H9 (cell line): ENCODE data around the gene LRP2. TPM values are rescaled to one million over a fixed set of nuclear protein-coding genes. Genes with fewer than 3 reads are reported as not detected.

Experiments
- DNase-seq: peaks from one replicate; pipeline ENCODE4 v3.0.0-alpha.2; 2017
- H2AFZ ChIP-seq: one replicate; pipeline ENCODE4 v1.6.1; 2013; ENCODE audit warnings: mild to moderate bottlenecking, low read length, control low read depth, moderate library complexity
- H2AK5ac ChIP-seq: 2 replicates; pipeline ENCODE4 v1.6.1; 2013; ENCODE audit warnings: low read length, control low read depth, mixed read lengths; ENCODE audit not compliant: insufficient read length
- H2BK120ac ChIP-seq: one replicate; pipeline ENCODE4 v1.6.1; 2013; ENCODE audit warnings: low read depth, mild to moderate bottlenecking, low read length, control low read depth, inconsistent platforms; ENCODE audit not compliant: poor library complexity, severe bottlenecking
- H2BK12ac ChIP-seq: 2 replicates; pipeline ENCODE4 v1.6.1; 2013; ENCODE audit warnings: low read length, control low read depth, mixed read lengths, low read depth; ENCODE audit not compliant: insufficient read length
- H2BK15ac ChIP-seq: 2 replicates; pipeline ENCODE4 v1.6.1; 2013; ENCODE audit warnings: low read depth, low read length, control low read depth
- H2BK20ac ChIP-seq: one replicate; pipeline ENCODE4 v1.6.1; 2013; ENCODE audit warnings: low read depth, mild to moderate bottlenecking, low read length, control low read depth, inconsistent platforms; ENCODE audit not compliant: poor library complexity, severe bottlenecking
- H2BK5ac ChIP-seq: 2 replicates; pipeline ENCODE4 v1.6.1; 2013; ENCODE audit warnings: low read length, control low read depth, mixed read lengths; ENCODE audit not compliant: insufficient read length
- H3K14ac ChIP-seq: 2 replicates; pipeline ENCODE4 v1.6.1; 2013; ENCODE audit warnings: low read length, control low read depth; ENCODE audit not compliant: insufficient read depth
- H3K18ac ChIP-seq: 2 replicates; pipeline ENCODE4 v1.6.1; 2013; ENCODE audit warnings: low read depth, mild to moderate bottlenecking, mixed read lengths, low read length, control low read depth; ENCODE audit not compliant: insufficient read length
- H3K23ac ChIP-seq: 2 replicates; pipeline ENCODE4 v1.6.1; 2013; ENCODE audit warnings: low read length, control low read depth, mixed read lengths, low read depth; ENCODE audit not compliant: insufficient read length
- H3K23me2 ChIP-seq: 2 replicates; pipeline ENCODE4 v1.6.1; 2013; ENCODE audit warnings: low read depth, mild to moderate bottlenecking, mixed read lengths, low read length, control low read depth; ENCODE audit not compliant: insufficient read length, poor library complexity, severe bottlenecking
- H3K27ac ChIP-seq: 2 replicates; pipeline ENCODE4 v1.5.1; 2013; ENCODE audit warnings: low read length, control low read depth, mixed read lengths, low read depth; ENCODE audit not compliant: insufficient read length
- H3K27me3 ChIP-seq: 2 replicates; pipeline ENCODE4 v1.6.1; 2013; ENCODE audit warnings: low read length, control low read depth, inconsistent platforms; ENCODE audit not compliant: insufficient read depth
- H3K4ac ChIP-seq: 2 replicates; pipeline ENCODE4 v1.6.1; 2013; ENCODE audit warnings: low read depth, mild to moderate bottlenecking, control low read depth, inconsistent platforms, low read length, moderate library complexity
- H3K4me1 ChIP-seq: 2 replicates; pipeline ENCODE4 v1.6.1; 2013; ENCODE audit warnings: low read length, control low read depth, inconsistent platforms; ENCODE audit not compliant: insufficient read depth
- H3K4me2 ChIP-seq: 2 replicates; pipeline ENCODE4 v1.6.1; 2013; ENCODE audit warnings: low read length, control low read depth, mixed read lengths; ENCODE audit not compliant: insufficient read length, insufficient read depth
- H3K56ac ChIP-seq: 2 replicates; pipeline ENCODE4 v1.6.1; 2013; ENCODE audit warnings: low read depth, mild to moderate bottlenecking, mixed read lengths, low read length, control low read depth; ENCODE audit not compliant: insufficient read length
- H3K79me1 ChIP-seq: 2 replicates; pipeline ENCODE4 v1.6.1; 2013; ENCODE audit warnings: low read depth, mild to moderate bottlenecking, moderate library complexity, low read length, control low read depth, inconsistent platforms; ENCODE audit not compliant: insufficient read depth, poor library complexity, severe bottlenecking
- H3K79me2 ChIP-seq: 2 replicates; pipeline ENCODE4 v1.6.1; 2013; ENCODE audit warnings: low read length, control low read depth, inconsistent platforms; ENCODE audit not compliant: insufficient read depth
- H3K9ac ChIP-seq: 2 replicates; pipeline ENCODE4 v1.6.1; 2013; ENCODE audit warnings: low read length, control low read depth, mixed read lengths; ENCODE audit not compliant: insufficient read length; ENCODE audit errors: extremely low read depth
- H3K9me3 ChIP-seq: one replicate; pipeline ENCODE4 v1.6.1; 2013; ENCODE audit warnings: low read depth, low read length, inconsistent platforms; ENCODE audit not compliant: control insufficient read depth
- H3T11ph ChIP-seq: one replicate; pipeline ENCODE4 v1.6.1; 2013; ENCODE audit warnings: mild to moderate bottlenecking, low read length, control low read depth, inconsistent platforms
- H4K20me1 ChIP-seq: one replicate; pipeline ENCODE4 v1.6.1; 2013; ENCODE audit not compliant: control insufficient read depth, insufficient read length, insufficient read depth
- H4K5ac ChIP-seq: 2 replicates; pipeline ENCODE4 v1.6.1; 2013; ENCODE audit warnings: low read depth, mild to moderate bottlenecking, mixed read lengths, low read length, control low read depth; ENCODE audit not compliant: insufficient read length
- H4K8ac ChIP-seq: replicated peaks from 2 replicates; pipeline ENCODE4 v1.6.1; 2013; ENCODE audit warnings: low read length, control low read depth, mixed read lengths, low read depth; ENCODE audit not compliant: insufficient read length
- H4K91ac ChIP-seq: 2 replicates; pipeline ENCODE4 v1.6.1; 2013; ENCODE audit warnings: low read depth, mild to moderate bottlenecking, moderate library complexity, mixed read lengths, low read length, control low read depth; ENCODE audit not compliant: insufficient read length
- H3K27ac Mint-ChIP-seq, 3 experiments: 2 replicates in 2 of 3; 3 replicates in 1 of 3; pipeline ENCODE4 v1.8.0; 2020 to 2021; ENCODE audit warnings: mixed read lengths in 3 of 3, mild to moderate bottlenecking in 1 of 3, moderate library complexity in 1 of 3
- H3K27me3 Mint-ChIP-seq: 2 replicates; pipeline ENCODE4 v1.8.0; 2021; ENCODE audit warnings: low read depth, mild to moderate bottlenecking, moderate library complexity, mixed read lengths
- H3K36me3 Mint-ChIP-seq, 3 experiments: 2 replicates in 2 of 3; 3 replicates in 1 of 3; pipeline ENCODE4 v1.8.0; 2020 to 2021; ENCODE audit warnings: low read depth in 3 of 3, mixed read lengths in 3 of 3; ENCODE audit not compliant: insufficient read depth in 1 of 3
- H3K4me1 Mint-ChIP-seq, 2 experiments: 2 replicates each; pipeline ENCODE4 v1.8.0; 2020; ENCODE audit warnings: mixed read lengths in 2 of 2
- H3K4me3 Mint-ChIP-seq, 2 experiments: 2 replicates in 1 of 2; 3 replicates in 1 of 2; pipeline ENCODE4 v1.8.0; 2020 to 2021; ENCODE audit warnings: mild to moderate bottlenecking in 2 of 2, mixed read lengths in 2 of 2, moderate library complexity in 1 of 2
- H3K9me3 Mint-ChIP-seq, 2 experiments: 2 replicates in 1 of 2; 3 replicates in 1 of 2; pipeline ENCODE4 v1.8.0; 2020; ENCODE audit warnings: mild to moderate bottlenecking in 2 of 2, mixed read lengths in 2 of 2, moderate library complexity in 1 of 2
- WGBS: extraction: QIAGEN DNeasy Blood & Tissue Kit; methylation state at CpG from one replicate; pipeline ENCODE4 v1.1.7; 2013; ENCODE audit warnings: missing lambda C conversion rate, low lambda C conversion rate, mixed read lengths; ENCODE audit not compliant: insufficient read length; ENCODE audit errors: extremely low coverage; 5-methylcytosine and 5-hydroxymethylcytosine counted together
- total RNA-seq: library from RNA; stranded (reverse); gene quantifications from 2 replicates; pipeline ENCODE4 v1.2.1, GENCODE V29; 2021
- TF ChIP-seq, protein P1 (sequence below): fragments of 200-600 bp; sonication (generic); conservative IDR thresholded peaks from 3 replicates; pipeline ENCODE4 v1.8.0; 2021; ENCODE audit warnings: antibody characterized with exemption, mild to moderate bottlenecking

LRP2 gene
- total RNA-seq, 1 experiment from 2014 or later = 1.4 TPM

DNA sequence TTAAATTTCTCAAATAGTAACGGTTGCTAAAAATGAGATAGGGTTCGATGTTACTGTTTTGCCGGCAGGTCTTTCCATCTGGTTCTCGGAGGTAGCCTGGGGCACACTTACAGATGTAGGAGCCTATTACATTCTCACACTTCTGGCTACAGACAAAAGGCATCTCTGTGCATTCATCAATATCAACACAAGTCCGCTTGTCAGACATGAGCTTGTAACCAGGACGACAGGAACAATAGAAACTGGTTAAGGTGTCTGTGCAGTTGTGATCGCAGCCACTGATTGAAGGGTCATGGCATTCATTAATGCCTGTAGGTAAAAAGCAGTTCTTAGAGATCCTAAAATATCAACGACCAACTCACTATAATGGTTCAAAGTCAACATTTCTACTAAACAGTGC is 176.6 kb downstream of the LRP2 start:
- TF ChIP-seq, protein P1, sequence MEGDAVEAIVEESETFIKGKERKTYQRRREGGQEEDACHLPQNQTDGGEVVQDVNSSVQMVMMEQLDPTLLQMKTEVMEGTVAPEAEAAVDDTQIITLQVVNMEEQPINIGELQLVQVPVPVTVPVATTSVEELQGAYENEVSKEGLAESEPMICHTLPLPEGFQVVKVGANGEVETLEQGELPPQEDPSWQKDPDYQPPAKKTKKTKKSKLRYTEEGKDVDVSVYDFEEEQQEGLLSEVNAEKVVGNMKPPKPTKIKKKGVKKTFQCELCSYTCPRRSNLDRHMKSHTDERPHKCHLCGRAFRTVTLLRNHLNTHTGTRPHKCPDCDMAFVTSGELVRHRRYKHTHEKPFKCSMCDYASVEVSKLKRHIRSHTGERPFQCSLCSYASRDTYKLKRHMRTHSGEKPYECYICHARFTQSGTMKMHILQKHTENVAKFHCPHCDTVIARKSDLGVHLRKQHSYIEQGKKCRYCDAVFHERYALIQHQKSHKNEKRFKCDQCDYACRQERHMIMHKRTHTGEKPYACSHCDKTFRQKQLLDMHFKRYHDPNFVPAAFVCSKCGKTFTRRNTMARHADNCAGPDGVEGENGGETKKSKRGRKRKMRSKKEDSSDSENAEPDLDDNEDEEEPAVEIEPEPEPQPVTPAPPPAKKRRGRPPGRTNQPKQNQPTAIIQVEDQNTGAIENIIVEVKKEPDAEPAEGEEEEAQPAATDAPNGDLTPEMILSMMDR = no peak
- Mint-ChIP-seq H3K9me3 (no peaks in the 10 kb centered on the region), H3K4me3 (no peak overlapping the region), H3K36me3 (no peaks in the 10 kb centered on the region), H3K27me3 (no peaks in the 10 kb centered on the region; the same call in 1 of the 2 replicates), H3K27ac (no peak overlapping the region), H3K4me1 (peaks cover 7 to 9% of the 10 kb centered on the region in 2 experiments)
- H3K23me2 ChIP-seq = no peaks in the 10 kb centered on the region
- no peak overlapping the region for H3K18ac ChIP-seq
- H3T11ph ChIP-seq = no peak overlapping the region
- no peaks in the 10 kb centered on the region for H3K27me3 ChIP-seq
- no peak overlapping the region for H2BK120ac ChIP-seq
- no peaks in the 10 kb centered on the region for H3K9me3 ChIP-seq
- H2BK15ac ChIP-seq = no peak overlapping the region
- H3K4ac ChIP-seq = no peak overlapping the region
- H2BK20ac ChIP-seq = no peak overlapping the region
- H3K27ac ChIP-seq = no peak overlapping the region
- no peaks in the 10 kb centered on the region for H3K79me1 ChIP-seq
- H3K79me2 ChIP-seq = no peaks in the 10 kb centered on the region
- H4K91ac ChIP-seq = no peak overlapping the region
- H3K23ac ChIP-seq = no peak overlapping the region
- no peak overlapping the region for H3K9ac ChIP-seq
- no peaks in the 10 kb centered on the region for H4K20me1 ChIP-seq
- H2AK5ac ChIP-seq = no peak overlapping the region
- peaks cover 2% of the 10 kb centered on the region; the same call in 1 of the 2 replicates for H3K4me1 ChIP-seq
- H3K14ac ChIP-seq = no peak overlapping the region
- no peak for DNase-seq
- H2BK12ac ChIP-seq = no peak overlapping the region
- no peak overlapping the region for H2BK5ac ChIP-seq
- no peak overlapping the region for H3K4me2 ChIP-seq
- H4K5ac ChIP-seq = no peak overlapping the region
- H4K8ac ChIP-seq = no peak overlapping the region
- H2AFZ ChIP-seq = no peak overlapping the region
- no peak overlapping the region for H3K56ac ChIP-seq
- WGBS = no CpG with 5 or more reads among the region's 8 CpGs
